PC-3 (cell line): ENCODE data around the gene NPC1. TPM values are rescaled to one million over a fixed set of nuclear protein-coding genes. Genes with fewer than 3 reads are reported as not detected.

Source experiments
- ATAC-seq: fragments of 200-7000 bp; cut with Tn5 transposase; 2 replicates; pipeline ENCODE4 v1.9.1; 2020; ENCODE audit warnings: mild to moderate bottlenecking, moderate library complexity
- BruUV-seq: library from RNA; stranded (reverse); fragments of 400-500 nt; replicated peaks from 2 replicates; lab custom pipeline; 2021; lab: Mats Ljungman, UMichigan
- CTCF ChIA-PET: fragments of 300-600 bp; sonication (Branson Sonifier 250); formaldehyde crosslinking; loops from one replicate; lab custom pipeline; 2022; ENCODE audit warnings: antibody characterized with exemption; lab: Charles Lee
- POLR2A ChIA-PET: fragments of 300-600 bp; sonication (Branson Sonifier 250); formaldehyde crosslinking; loops from one replicate; lab custom pipeline; 2022; ENCODE audit warnings: antibody characterized with exemption; ENCODE audit not compliant: unreplicated experiment; lab: Charles Lee
- DNase-seq: peaks from one replicate; pipeline ENCODE4 v3.0.0-alpha.2; 2015
- H2AFZ ChIP-seq: fragments of 300-600 bp; sonication (generic); 2 replicates; pipeline ENCODE4 v1.6.0; 2016; ENCODE audit warnings: antibody characterized with exemption, low read length
- H3F3A ChIP-seq: fragments of 300-600 bp; sonication (generic); one replicate; pipeline ENCODE4 v1.6.0; 2017; ENCODE audit warnings: antibody characterized with exemption, low read length, control low read depth, mild to moderate bottlenecking; ENCODE audit not compliant: unreplicated experiment
- H3K27ac ChIP-seq: fragments of 300-600 bp; sonication (generic); 2 replicates; pipeline ENCODE4 v1.5.1; 2016; ENCODE audit warnings: mild to moderate bottlenecking, low read length
- H3K27me3 ChIP-seq: fragments of 300-600 bp; sonication (generic); 2 replicates; pipeline ENCODE4 v1.6.1; 2016; ENCODE audit warnings: low read length, mixed read lengths
- H3K36me3 ChIP-seq: fragments of 300-600 bp; sonication (generic); 2 replicates; pipeline ENCODE4 v1.6.1; 2016; ENCODE audit warnings: low read depth, mixed run types, low read length, mixed read lengths
- H3K4me1 ChIP-seq: fragments of 300-600 bp; sonication (generic); 2 replicates; pipeline ENCODE4 v1.5.1; 2016; ENCODE audit warnings: low read length; ENCODE audit not compliant: insufficient read depth
- H3K4me2 ChIP-seq: fragments of 300-600 bp; sonication (generic); 2 replicates; pipeline ENCODE4 v1.6.0; 2016; ENCODE audit warnings: low read length
- H3K4me3 ChIP-seq: fragments of 300-600 bp; sonication (generic); 2 replicates; pipeline ENCODE4 v1.5.1; 2016; ENCODE audit warnings: mild to moderate bottlenecking, low read length, mixed read lengths
- H3K79me2 ChIP-seq: fragments of 300-600 bp; sonication (generic); 2 replicates; pipeline ENCODE4 v1.6.1; 2017; ENCODE audit warnings: low read length, mixed read lengths
- H3K9ac ChIP-seq: fragments of 300-600 bp; sonication (generic); 2 replicates; pipeline ENCODE4 v1.6.0; 2016; ENCODE audit warnings: mild to moderate bottlenecking, low read length
- H3K9me2 ChIP-seq: fragments of 300-600 bp; sonication (generic); replicated peaks from 2 replicates; pipeline ENCODE4 v1.6.1; 2016; ENCODE audit warnings: mixed run types, low read length, mixed read lengths
- H3K9me3 ChIP-seq: fragments of 300-600 bp; sonication (generic); 2 replicates; pipeline ENCODE4 v1.6.1; 2016; ENCODE audit warnings: low read length, mixed read lengths
- H4K20me1 ChIP-seq: fragments of 300-600 bp; sonication (generic); 2 replicates; pipeline ENCODE4 v1.6.1; 2016; ENCODE audit warnings: low read length, mixed read lengths
- EZH2 ChIP-seq: fragments of 300-600 bp; sonication (generic); IDR thresholded peaks from one replicate; pipeline ENCODE4 v1.6.1; 2017; ENCODE audit warnings: antibody characterized with exemption, mild to moderate bottlenecking, low read length; ENCODE audit not compliant: unreplicated experiment
- EZH2phosphoT487 ChIP-seq: fragments of 300-600 bp; sonication (generic); IDR thresholded peaks from 2 replicates; pipeline ENCODE4 v1.6.1; 2018; ENCODE audit warnings: mild to moderate bottlenecking, antibody characterized with exemption, low read length, borderline replicate concordance
- intact Hi-C: fragments of 100-400 bp; cut with micrococcal nuclease; formaldehyde crosslinking; loops from 2 replicates; pipeline ENCODE4 v1.9.0; 2023
- total RNA-seq: library from RNA; depleted of rRNA; stranded (reverse); fragments of >200 nt; gene quantifications from 2 replicates; pipeline ENCODE4 v1.2.3, GENCODE V29; 2014
- TF ChIP-seq, protein P1 (sequence below): fragments of 300-600 bp; sonication (generic); conservative IDR thresholded peaks from 2 replicates; pipeline ENCODE4 v1.5.1; 2017; ENCODE audit warnings: antibody characterized with exemption, low read depth, mild to moderate bottlenecking, low read length

Gene NPC1
- total RNA-seq, 1 experiment from 2014 or later, result 85.5 TPM

DNA sequence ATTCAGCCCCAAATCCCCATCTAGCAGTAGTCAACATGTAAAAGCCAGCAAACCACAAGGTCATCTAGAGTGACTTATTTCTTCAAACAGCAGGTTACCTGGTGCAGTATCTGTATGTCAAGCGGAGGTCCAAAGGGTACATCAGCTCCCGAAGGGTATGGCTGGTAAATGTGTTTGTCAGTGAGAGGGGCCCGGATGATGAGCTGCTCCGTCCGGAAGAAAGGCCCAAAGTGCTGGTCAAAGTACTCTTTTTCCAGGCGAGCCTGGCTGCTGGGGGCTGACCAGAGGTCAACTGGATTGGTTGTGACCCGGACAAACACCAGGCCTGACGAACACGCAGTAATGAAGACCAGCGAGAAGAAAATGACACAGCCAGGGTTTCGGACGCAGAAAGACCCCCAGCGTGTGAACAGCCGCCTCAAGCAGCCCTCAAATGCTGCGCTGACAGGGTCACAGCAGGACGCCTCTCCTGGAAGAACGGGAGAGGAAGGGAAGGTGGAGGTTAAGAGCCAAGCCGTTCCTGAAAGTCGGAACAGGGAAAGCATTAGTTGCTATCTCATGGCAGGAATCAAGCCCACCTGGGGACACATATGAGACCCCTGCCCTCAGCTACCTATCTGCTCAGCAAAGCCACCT is 30.0 kb downstream of the NPC1 start:
- H3F3A ChIP-seq, result no peaks in the 10 kb centered on the region

DNA sequence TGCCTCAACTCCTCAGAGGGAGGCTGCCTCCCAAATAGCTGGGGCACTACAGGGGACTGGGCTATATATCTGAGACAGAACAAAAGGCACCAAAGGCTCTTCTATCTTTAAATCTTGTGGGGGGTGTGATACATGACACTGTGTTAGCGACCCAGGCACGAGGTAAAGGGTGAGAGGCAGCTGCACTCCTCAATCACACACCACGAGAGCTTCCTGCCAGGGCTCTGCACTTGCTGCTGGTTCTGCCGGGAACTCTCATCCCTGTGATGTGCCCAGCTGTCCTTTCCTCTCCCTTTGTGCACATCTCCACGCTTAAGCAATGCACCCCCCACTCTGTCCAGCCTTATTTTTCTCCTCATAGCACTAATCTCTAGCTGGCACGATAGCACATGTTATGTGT is 32.4 kb downstream of the NPC1 start:
- no peak overlapping the region for H2AFZ ChIP-seq
- no peak overlapping the region for H3K4me3 ChIP-seq
- TF ChIP-seq, protein P1, sequence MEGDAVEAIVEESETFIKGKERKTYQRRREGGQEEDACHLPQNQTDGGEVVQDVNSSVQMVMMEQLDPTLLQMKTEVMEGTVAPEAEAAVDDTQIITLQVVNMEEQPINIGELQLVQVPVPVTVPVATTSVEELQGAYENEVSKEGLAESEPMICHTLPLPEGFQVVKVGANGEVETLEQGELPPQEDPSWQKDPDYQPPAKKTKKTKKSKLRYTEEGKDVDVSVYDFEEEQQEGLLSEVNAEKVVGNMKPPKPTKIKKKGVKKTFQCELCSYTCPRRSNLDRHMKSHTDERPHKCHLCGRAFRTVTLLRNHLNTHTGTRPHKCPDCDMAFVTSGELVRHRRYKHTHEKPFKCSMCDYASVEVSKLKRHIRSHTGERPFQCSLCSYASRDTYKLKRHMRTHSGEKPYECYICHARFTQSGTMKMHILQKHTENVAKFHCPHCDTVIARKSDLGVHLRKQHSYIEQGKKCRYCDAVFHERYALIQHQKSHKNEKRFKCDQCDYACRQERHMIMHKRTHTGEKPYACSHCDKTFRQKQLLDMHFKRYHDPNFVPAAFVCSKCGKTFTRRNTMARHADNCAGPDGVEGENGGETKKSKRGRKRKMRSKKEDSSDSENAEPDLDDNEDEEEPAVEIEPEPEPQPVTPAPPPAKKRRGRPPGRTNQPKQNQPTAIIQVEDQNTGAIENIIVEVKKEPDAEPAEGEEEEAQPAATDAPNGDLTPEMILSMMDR, result no peak
- TF ChIP-seq EZH2phosphoT487 (no peak), EZH2 (no peak)
- H3K36me3 ChIP-seq, result peaks cover 66% of the 10 kb centered on the region
- CTCF ChIA-PET, result no interaction called here
- no peaks in the 10 kb centered on the region for H3K9me3 ChIP-seq
- no peaks in the 10 kb centered on the region for H4K20me1 ChIP-seq
- no peak for ATAC-seq
- no peak for DNase-seq
- no peaks in the 10 kb centered on the region for H3F3A ChIP-seq
- POLR2A ChIA-PET, result no interaction called here
- no peaks in the 10 kb centered on the region for H3K27me3 ChIP-seq
- no peaks in the 10 kb centered on the region for H3K9me2 ChIP-seq
- no peak overlapping the region for H3K9ac ChIP-seq
- no TSS peak for BruUV-seq
- H3K4me1 ChIP-seq, result no peaks in the 10 kb centered on the region
- no peaks in the 10 kb centered on the region for H3K79me2 ChIP-seq
- no peak overlapping the region for H3K4me2 ChIP-seq
- no peak overlapping the region for H3K27ac ChIP-seq
- intact Hi-C loops, result no loop called here

More for the DNA sequence above, 30.0 kb downstream of the NPC1 start:
- ATAC-seq, result no peak
- CTCF ChIA-PET, result no interaction called here
- Histone ChIP-seq H3K9ac (no peak overlapping the region), H3K27ac (no peak overlapping the region), H3K36me3 (peaks cover 72% of the 10 kb centered on the region), H3K27me3 (no peaks in the 10 kb centered on the region), H3K4me1 (no peaks in the 10 kb centered on the region), H3K9me3 (no peaks in the 10 kb centered on the region), H3K4me3 (no peak overlapping the region), H3K9me2 (no peaks in the 10 kb centered on the region), H3K4me2 (no peak overlapping the region), H2AFZ (no peak overlapping the region), H4K20me1 (no peaks in the 10 kb centered on the region), H3K79me2 (no peaks in the 10 kb centered on the region)
- intact Hi-C loops, result no loop called here
- no TSS peak for BruUV-seq
- TF ChIP-seq EZH2 (no peak), EZH2phosphoT487 (no peak)
- TF ChIP-seq, protein P1, result no peak
- no peak for DNase-seq
- POLR2A ChIA-PET, result no interaction called here

DNA sequence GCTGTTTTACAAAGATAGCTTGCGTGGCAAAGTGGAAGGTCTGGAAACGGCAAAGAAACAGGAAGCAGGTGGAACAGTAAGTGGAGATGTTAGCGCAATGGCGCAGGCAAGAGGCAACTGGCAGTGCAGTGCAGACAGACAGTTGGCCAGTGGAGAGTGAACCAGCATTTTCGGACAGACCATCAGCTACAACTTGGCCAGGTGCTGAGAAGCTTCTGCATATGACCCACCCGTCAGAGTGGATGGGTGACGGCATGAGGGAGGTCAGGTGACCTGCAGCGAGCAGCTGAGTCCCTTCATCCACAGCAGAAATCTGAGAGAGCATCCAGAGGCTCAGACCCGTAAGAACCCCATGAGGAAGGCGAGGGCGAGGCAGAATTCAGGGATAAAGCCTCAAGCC is 33.8 kb downstream of the NPC1 start:
- H3K9me3 ChIP-seq, result no peaks in the 10 kb centered on the region
- no peak overlapping the region for H3K27ac ChIP-seq
- H4K20me1 ChIP-seq, result no peaks in the 10 kb centered on the region
- H3F3A ChIP-seq, result no peaks in the 10 kb centered on the region
- no peak for TF ChIP-seq EZH2phosphoT487
- intact Hi-C loops, result no loop called here
- H3K4me3 ChIP-seq, result no peak overlapping the region
- no TSS peak for BruUV-seq
- H3K27me3 ChIP-seq, result no peaks in the 10 kb centered on the region
- ChIA-PET POLR2A (no interaction called here), CTCF (no interaction called here)
- H3K36me3 ChIP-seq, result peaks cover 64% of the 10 kb centered on the region
- H2AFZ ChIP-seq, result no peak overlapping the region
- H3K4me1 ChIP-seq, result peaks cover 7% of the 10 kb centered on the region; the same call in 1 of the 2 replicates
- H3K9me2 ChIP-seq, result no peaks in the 10 kb centered on the region
- no peak for ATAC-seq
- H3K4me2 ChIP-seq, result no peak overlapping the region
- H3K79me2 ChIP-seq, result no peaks in the 10 kb centered on the region
- DNase-seq, result no peak
- no peak overlapping the region for H3K9ac ChIP-seq
